B cell (primary cell): ENCODE data around the gene GATM.

Experiments used
- CTCF ChIP-seq: fragments of 200-600 bp; IDR thresholded peaks from one replicate; pipeline ENCODE4 v1.8.0; 2022; ENCODE audit warnings: antibody characterized with exemption, mild to moderate bottlenecking
- EZH2 ChIP-seq: IDR thresholded peaks from 2 replicates; pipeline ENCODE4 v1.6.1; 2012; ENCODE audit warnings: borderline replicate concordance, low read depth, mild to moderate bottlenecking, moderate library complexity, low read length; ENCODE audit not compliant: insufficient read depth, poor library complexity, severe bottlenecking

- no peak for TF ChIP-seq CTCF
- no peak for TF ChIP-seq EZH2
Observed at GRCh38 chr15:45389351-45389750, 11.0 kb upstream of the GATM start.
